HG02623 (cell line): ENCODE measurements around the gene NUFIP2.
"Not testable (repeated sequence)": the region's sequence is repeated elsewhere in the genome, so short reads cannot be mapped to it uniquely, and the experiment has no call there.

ENCODE experiments used
- ATAC-seq: cut with Tn5 transposase; IDR thresholded peaks from one replicate; pipeline ENCODE4 v1.9.1; 2021; ENCODE audit warnings: moderate library complexity; ENCODE audit not compliant: unreplicated experiment

Gene NUFIP2

DNA sequence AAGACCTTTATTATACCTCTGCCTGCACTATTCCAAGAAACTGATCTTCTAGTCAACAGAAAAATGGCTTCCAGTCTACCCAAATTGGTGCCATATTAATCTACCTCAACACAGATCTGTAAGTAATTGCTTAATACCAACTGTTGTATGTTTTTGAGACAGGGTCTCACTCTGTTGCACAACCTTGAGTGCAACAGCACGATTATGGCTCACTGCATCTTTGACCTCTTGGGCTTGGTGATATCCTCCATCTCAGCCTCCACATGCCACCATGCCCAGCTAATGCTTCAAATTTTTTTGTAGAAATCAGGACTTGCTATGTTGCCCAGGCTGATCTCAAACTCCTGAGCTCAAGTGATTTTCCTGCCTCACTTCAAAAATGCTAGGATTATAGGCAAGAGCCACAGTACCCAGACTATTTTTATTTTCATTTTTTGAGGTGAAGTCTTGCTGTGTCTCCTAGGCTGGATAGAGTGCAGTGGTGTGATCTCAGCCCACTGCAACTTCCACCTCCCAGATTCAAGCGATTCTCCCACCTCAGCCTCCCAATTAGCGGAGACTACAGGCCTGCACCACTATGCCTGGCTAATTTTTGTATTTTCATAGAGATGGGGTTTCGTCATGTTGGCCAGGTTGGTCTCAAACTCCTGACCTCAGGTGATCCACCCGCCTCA, 14.4 kb downstream of the NUFIP2 start:
- ATAC-seq, result no peak

DNA sequence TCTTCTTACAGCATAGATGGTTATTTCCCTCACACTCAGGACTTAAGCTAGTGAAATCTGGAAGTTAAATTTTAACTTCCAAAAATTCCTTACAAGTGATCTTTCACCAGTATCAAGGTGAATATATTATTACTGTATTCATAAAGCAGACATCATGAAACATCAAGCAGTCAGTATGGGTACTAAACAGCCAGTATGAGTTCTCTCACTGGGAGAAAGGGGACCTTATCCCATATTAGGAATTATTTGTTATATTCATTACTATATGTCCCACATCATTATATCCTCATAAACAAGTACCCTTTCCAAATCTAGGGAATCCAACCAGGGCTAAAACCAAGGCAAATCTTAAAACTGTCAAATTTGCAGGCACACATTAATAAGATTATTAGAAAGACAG, 15.3 kb downstream of the NUFIP2 start:
- ATAC-seq, result no peak

DNA sequence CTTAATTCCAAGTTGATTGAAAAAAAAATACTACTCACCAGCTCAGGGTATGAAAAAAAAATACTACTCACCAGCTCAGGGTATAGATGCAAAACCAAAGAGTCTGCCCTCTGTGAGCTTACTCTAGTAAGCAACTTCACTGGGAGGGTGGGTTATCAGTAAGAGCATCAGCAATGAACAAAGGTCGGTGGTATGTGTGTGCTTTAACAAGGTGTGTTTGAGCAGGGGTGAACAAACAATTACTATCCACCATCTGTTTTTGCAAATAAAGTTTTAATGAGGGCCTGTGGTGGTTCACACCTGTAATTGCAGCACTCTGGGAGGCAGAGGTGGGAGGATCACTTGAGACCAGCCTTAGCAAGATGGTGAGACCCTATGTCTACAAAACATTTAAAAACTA, 20.0 kb downstream of the NUFIP2 start:
- ATAC-seq, result no peak

DNA sequence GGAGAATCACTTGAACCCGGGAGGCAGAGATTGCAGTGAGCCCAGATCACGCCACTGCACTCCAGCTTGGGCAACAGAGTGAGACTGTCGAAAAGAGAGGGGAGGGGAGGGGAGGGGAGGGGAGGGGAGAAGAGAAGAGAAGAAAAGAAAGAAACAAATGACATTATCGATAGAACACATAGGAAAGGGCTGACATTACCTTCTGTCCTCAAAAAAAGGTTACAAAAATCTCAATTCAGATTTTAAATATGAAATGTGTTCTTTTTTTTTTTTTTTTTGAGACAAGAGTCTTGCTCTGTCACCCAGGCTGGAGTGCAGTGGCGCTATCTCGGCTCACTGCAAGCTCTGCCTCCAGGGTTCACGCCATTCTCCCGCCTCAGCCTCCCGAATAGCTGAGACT, 22.0 kb downstream of the NUFIP2 start:
- ATAC-seq, result not testable (repeated sequence)

DNA sequence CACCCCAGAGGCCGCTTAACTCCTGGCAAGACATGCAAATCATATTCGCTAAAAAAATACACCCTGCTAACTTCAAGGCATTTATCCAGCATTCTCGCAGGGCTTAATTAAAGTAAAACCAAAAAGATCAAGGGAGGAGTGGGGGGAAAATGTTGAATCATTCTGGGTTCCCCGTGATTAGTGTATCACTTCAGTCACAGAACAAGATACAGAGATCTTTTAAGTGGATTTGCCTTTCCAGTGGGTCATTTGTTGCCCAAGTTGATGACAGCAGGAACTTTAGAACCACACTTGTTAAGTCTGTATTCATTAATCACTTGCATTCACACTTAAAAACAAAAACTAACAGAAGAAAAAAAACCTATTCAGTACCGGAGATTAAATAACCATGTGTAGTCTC, 30.0 kb downstream of the NUFIP2 start:
- no peak for ATAC-seq

DNA sequence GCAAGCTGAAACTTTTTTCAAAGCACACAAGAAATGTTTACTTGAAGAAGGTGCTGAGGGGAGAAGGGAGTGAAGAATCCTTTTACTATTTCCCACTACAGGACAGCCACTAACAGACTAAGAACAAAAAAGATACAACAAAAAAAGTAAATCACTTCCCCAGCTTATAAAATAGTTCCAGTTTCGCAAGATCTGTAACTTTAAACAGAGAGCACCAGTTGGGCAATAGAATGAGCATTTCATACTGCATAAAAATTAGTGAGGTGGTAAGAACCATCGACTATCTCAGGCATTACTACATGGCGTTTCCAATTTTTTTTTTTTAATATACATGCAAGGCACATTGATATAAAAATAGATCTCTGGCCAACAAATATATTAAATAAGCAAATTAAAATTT, 36.2 kb downstream of the NUFIP2 start:
- no peak for ATAC-seq

DNA sequence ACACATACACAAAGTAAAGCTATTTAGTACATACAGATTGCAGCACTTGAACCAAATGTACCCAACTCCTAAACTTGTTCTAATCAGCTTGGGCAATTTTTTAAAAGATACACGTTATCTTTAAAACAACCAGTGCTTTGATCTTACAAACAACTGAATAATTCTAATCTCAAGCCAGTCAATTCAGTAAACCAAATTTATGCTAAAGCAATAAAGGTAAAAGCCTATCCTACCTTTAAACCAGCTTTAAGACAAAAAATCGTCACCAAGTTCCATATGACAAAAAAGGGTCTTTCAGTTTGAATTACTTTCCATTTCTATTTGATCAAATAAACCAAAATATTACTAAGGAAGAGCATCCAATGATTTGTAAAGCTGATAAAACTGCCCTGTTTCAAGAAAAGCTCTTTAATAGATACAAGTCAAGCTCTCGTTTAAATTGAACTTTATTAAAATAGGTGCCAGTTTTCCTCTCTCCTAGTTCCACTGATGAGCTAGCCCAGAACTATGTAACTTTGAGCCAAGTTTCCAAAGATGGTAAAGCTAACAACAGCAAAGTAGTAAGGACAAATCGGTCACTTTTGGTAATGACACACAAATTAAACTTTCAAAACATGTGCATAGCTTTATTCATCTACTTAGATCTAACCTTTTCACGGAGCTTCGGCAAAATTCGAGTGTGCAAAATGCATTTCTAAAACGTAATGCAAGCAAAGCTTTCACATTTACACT, 37.0 kb downstream of the NUFIP2 start:
- ATAC-seq, result no peak

DNA sequence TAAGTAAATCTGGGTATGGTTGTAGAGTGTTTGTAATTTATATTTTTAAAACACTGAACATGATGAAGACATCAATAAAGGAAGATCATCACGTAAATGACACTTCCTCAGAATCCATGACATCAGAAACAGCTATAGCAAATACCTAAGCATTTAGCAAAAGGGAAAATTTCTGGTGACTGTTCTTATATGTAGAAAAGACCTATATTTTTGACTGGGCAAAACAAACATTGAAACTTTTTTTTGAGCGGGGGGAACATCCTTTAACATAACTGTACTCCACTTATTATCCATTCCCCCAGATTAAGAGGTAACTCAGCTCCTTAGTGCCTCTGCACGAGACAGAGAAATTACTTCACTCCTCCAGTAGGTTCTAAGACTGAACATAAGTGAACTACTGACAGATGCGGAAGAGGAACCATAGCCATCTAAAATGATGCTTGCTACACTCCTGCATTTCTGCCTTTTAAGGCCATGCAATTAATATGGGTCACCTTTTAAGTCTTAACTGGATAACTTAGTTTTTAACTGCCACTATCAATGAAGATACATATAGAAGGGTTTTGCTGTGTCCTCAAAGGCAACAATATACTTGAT, 37.9 kb downstream of the NUFIP2 start:
- no peak for ATAC-seq

DNA sequence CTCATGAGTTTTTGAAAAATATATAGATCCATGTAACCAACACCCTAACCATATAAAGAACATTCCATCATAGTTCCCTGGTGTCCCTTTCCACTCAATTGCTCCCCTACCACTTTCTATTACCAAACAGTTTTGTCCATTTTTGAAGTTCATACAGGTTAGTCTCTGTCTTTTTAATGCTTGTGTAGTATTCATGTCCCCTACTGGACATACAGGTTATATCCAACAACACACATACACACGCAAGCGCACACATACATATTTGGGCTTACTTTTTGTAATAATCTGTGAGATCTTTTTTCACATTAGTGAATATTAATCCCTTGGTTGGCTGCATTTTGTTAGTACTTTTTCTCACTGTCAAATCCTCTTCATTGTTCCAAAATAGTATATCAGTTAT, 40.9 kb downstream of the NUFIP2 start:
- ATAC-seq, result no peak

DNA sequence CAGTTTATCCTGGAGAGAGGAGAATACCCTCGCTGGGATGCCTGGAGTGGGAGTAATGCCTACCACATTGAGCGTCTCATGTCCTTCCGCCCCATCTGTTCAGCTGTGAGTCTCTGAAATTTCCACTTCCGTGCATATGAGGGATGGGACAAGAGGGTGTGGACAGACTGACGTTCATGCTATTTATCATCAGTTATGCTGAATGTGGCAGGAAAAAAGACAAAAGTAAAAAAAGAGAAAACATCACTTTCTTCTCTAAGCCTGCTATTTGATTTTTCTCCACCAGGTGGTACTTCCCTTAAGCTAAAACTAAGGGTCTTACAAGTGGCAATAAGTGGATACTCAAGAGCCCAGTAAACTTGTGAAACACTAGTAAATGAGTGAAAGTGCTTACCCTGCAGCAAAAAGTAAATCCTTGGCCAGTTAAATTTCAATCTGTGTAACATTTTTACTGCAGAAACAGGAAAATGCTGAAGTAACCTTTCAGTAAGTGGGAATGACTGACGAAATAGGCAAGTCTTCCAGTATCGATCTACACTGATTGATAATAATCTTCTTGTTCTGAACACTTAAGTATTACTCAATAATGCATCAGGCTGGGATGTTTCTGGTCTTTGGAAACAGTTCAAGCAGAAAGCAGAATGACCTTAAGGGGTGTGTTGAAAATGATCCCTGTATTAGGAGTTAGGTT, 41.7 kb downstream of the NUFIP2 start:
- ATAC-seq, result no peak

DNA sequence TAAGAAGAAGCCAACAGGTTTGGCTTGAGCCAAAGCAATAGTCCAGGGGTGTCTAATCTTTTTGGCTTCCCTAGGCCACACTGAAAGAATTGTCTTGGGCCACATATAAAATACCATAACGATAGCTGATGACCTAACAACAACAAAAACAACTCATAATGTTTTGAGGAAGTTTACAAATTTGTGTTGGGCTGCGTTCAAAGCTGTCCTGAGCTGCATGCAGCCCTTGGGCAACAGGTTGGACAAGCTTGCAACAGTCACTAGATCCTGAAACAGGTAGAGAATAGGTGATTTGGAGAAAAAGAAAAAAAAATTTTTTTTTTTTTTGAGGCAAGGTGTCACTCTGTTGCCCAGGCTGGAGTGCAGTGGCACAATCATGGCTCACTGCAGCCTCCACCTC, 42.8 kb downstream of the NUFIP2 start:
- ATAC-seq, result no peak

DNA sequence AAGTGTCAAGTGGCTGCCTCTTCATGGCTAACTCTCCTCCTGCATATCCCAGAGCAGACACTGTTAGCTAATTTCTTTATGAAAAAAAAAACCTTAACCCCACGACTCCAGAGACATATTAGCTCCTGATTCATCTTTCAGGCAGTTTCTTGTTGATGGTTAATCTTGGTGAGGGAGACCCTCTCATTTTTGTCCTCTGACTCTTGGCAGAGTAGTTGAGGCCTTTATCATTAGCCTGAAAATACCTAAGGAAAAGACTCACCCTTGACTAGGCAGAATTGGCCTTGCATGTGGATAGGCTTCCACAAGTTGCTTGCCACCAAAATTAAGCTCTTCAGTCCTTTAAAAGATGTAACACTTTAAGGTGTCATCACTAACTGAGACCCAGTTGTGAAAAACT, 43.3 kb downstream of the NUFIP2 start:
- no peak for ATAC-seq

DNA sequence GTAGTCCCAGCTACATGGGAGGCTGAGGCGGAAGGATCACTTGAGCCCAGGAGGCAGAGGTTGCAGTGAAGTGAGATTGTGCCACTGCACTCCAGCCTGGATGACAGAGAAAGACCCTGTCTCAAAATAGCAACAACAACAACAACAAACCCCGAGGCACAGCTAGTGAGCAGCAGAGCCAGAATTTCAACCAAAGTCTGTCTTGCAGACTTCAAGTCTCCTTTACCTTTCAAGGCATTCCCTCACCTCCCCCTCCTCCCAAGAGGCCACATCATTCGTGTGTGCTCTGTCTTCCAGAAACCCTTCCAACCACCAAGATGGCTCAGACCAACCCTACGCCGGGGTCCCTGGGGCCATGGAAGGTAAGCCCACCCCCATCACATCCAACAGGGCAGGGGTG, 45.1 kb downstream of the NUFIP2 start:
- no peak for ATAC-seq

DNA sequence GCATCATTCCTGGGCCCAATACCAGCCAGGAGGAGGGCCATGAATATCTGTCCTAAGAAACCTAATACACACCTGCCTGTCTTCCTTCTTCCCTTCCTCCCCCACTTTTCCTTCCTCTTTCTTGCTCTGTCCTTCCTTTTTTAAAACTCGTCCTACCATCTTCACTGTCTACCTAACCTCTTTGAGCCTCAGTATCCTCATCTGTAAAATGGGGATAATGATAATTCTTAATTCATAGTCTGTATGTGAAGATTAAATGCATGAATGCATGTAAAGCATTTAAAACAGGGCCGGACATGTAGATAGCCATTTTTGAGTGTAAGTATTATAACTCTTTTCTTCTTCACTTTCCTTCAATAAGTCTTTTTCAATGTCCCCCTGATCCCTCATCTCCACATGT, 46.7 kb downstream of the NUFIP2 start:
- no peak for ATAC-seq

DNA sequence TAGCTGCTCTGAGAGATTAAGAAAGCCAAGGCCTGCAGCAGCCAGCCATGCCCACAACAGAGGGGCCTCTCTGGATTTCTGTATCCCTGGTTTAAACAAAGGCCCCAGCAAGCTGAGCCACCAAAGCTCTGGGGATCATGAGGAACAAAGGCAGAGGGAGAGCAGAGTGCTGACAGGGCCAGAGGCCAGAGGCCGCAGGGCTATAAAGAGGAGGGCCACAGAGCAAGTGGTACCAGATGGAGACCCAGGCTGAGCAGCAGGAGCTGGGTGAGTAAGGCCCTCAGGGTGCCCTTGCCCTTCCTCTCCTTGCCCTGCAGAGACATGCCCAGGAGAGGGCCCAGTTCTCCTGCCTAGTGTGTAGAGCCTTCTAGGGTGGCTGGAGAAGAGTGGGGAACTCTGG, 47.3 kb downstream of the NUFIP2 start, which contains the start of gene CRYBA1:
Gene CRYBA1 (plus strand): TSS at position 232 of the 400 bp plus-strand sequence. CDS start 5 bp downstream, at position 237.
- no peak for ATAC-seq

DNA sequence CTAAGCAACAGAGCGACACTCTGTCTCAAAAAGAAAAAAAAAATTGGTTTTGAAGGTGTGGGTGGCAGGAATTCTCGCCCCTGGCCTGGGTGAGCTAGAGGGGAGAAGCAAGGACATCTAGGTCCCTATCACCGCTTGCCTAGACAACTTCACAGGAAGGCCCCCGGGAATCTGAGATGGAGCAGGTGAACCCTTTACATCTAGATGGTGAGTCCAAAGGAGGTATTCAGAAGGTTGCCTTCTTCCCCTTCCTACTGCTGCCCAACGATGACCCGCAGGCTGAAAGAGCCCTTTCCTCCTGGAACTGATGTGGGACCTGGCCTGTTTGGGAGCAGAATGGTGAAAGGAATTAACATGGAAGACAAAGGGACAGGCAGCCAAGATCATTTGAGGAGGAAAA, 48.5 kb downstream of the NUFIP2 start:
- no peak for ATAC-seq

DNA sequence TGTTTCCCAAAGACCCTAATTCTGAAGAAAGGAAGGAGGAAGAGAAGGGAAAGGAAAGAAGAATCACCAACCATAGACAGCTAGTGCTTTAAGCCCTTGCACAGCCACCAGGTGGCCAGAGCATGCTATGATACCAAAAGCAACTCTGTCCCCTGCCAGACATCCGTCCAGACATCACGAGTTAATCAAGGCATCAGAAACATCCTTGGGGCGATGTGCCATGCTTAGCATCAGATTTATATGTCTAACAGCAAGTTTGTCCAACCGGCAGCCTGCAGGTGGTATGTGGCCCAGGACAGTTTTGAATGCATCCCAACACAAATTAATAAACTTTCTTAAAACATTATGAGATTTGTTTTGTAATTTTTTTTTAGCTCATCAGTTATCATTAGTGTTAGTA, 50.2 kb downstream of the NUFIP2 start:
- no peak for ATAC-seq

DNA sequence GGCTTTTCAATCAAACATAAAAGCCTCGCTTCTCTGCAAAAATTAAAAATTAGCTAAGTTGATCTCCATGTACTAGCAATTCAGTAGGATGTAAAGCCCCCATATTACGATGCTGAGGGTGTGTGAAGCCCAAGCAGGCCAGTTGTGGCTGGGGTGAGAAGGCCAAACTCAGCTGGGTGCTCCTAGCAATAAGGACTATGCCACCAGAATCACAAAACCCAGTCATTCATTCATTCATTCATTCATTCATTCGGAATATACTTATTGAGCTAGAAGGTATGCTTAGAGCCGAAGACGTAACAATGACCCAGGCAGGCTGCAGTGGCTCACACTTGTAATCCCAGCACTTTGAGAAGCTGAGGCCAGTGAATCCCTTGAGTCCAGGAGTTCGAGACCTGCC, 51.2 kb downstream of the NUFIP2 start:
- no peak for ATAC-seq

DNA sequence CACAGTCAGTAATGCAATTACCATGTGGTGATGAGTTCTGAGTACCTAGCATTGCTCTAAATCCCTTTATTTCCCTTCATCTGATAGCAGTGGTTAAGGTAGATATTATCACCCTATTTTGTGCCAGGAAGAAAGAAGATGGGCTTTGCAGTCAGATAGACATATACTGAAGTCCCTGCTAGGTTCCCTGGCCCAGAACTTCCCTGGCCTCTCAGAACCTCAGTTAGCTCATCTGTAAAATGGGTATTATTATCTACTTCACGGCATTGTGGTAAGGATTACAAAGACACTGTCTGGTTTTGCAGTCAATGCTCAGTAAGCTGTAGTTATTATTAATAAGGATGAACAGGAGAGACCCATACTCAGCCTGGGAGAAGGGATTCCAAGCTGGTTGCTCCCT, 51.9 kb downstream of the NUFIP2 start:
- no peak for ATAC-seq

DNA sequence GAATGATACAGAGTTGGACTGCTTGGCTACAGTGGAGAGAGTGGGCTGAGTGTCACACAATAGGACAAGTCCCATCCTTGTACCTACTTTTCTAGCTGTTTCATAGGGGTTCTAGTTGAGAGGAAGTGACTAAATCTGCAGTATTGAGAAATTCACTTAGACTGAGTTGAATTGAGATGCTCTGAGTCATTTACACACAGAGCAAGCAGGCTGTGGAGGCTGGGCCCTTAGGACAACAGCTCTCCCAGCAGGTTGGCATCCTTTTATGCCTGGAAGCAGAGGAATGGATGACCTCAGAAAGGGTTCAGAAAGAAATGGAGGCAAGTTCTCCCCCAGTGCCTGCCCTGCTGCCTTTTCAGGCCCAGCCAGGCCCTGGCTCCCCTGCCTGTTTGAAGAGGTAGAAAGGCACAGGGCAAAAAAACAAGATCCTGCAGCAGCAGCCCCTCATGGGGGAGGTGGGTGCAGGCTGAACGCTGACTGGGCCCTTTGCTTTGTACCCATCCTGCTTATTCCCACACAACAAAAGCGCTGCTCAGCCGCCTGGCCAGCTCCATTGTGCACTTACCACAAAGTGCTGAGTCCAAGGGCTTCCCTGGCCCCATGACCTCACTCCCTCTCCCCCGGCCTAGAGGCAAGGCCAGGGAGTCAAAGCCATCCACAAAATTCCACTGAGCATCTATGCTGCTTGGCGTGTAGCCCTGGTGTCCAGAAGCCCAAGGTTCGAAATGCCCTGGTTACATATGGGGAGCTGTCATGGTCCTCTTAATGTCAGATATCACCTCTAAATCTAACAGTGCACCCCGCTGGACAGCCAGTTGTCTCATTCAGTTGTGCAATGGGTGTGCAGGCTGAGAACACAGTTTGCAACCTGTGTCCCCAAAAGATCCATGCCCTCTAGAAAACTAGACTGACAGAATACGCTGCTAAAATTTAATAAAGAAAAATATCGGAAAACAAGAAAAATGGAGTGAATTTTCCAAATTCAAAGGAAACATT, 52.7 kb downstream of the NUFIP2 start:
- no peak for ATAC-seq

DNA sequence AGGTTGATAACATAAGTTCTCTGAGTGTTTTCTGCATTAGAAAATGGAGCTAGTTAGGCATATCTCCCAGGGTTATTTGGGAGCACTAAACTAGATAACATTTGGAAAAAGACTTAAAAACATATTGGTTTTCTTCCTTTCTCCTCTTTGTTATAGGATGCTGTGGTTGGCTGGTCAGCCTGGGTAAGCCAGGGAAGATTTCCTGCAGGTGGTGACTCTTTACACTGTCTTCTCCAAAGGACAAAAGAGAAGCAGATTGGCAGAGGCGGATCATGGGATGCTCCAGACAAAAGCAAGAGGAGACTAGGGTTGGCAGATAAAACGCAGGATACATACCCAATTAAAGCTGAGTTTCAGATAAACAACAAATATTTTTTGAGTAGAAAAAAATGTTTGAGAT, 53.5 kb downstream of the NUFIP2 start:
- ATAC-seq, result no peak
